ENCODE data around the gene S100A9.

The S100A9 gene

DNA sequence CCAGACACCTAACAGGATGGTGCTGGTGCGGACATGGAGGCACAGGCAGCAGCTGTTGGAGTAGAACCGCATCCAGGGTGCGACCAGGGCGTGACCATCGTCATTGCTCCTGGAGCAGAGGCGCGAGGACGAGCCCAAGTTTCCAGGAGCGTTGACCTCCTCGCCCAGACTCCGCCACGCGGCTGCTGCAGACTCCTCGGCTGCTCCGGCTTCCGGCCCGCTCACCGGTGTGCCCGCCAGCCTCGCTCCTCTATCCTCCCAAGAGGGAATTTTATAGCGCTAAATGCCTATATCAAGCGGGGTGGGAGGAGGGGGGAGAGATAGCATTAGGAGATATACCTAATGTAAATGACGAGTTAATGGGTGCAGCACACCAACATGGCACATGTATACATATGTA lies 23.1 kb downstream of the S100A9 start:
- TF ChIP-seq, protein P1, sequence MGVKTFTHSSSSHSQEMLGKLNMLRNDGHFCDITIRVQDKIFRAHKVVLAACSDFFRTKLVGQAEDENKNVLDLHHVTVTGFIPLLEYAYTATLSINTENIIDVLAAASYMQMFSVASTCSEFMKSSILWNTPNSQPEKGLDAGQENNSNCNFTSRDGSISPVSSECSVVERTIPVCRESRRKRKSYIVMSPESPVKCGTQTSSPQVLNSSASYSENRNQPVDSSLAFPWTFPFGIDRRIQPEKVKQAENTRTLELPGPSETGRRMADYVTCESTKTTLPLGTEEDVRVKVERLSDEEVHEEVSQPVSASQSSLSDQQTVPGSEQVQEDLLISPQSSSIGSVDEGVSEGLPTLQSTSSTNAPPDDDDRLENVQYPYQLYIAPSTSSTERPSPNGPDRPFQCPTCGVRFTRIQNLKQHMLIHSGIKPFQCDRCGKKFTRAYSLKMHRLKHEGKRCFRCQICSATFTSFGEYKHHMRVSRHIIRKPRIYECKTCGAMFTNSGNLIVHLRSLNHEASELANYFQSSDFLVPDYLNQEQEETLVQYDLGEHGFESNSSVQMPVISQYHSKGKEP (tag by site-specific recombination; IDR thresholded peaks at IDR 0.05) = no peak
- no peak for TF ChIP-seq FEZF1 (tag by site-specific recombination; IDR thresholded peaks at IDR 0.05)
- no peak for TF ChIP-seq HOXD13 (CRISPR knock-in tag; IDR thresholded peaks at IDR 0.05; ENCODE audit: borderline replicate concordance)
- ChIA-PET POLR2A (no interaction called here), CTCF (interaction anchor here (1.0 kb wide), 1 partner anchor 20 kb away, joined by 4 read pairs; no protein-coding TSS in a partner anchor)

GRCh38 chr1:153384958-153385580 lies 27.4 kb downstream of the S100A9 start:
- Histone ChIP-seq H3K36me3 (ENCODE audit: control insufficient read depth in 2 of 2, insufficient read depth in 1 of 2, low read length in 2 of 2) (no peaks in the 10 kb centered on the region), H3K27ac (ENCODE audit: extremely low read depth, low read depth, low read length) (no peak overlapping the region), H3K4me3 (ENCODE audit: low read depth, low read length) (no peak overlapping the region), H3K4me1 (ENCODE audit: control insufficient read depth, insufficient read depth, low read length) (no peaks in the 10 kb centered on the region), H3K9me3 (ENCODE audit: control insufficient read depth, insufficient read depth, low read depth, low read length) (peaks cover 3% of the 10 kb centered on the region; the same call in 1 of the 2 replicates)
- ChIA-PET POLR2A (no interaction called here), CTCF (interaction anchor here (0.6 kb wide), 1 partner anchor 33 kb away, joined by 3 read pairs; no protein-coding TSS in a partner anchor)
- TF ChIP-seq ZNF571 (tag by site-specific recombination; IDR thresholded peaks at IDR 0.05) (no peak), SALL2 (tag by site-specific recombination; IDR thresholded peaks at IDR 0.05; ENCODE audit: borderline replicate concordance) (no peak), ZNF148 (tag by site-specific recombination; IDR thresholded peaks at IDR 0.05; ENCODE audit: borderline replicate concordance) (no peak), ZNF791 (tag by site-specific recombination; IDR thresholded peaks at IDR 0.05) (no peak), ZNF629 (tag by site-specific recombination; IDR thresholded peaks at IDR 0.05) (no peak), ZNF266 (tag by site-specific recombination; IDR thresholded peaks at IDR 0.05; ENCODE audit: low read depth) (no peak), ZNF549 (tag by site-specific recombination; IDR thresholded peaks at IDR 0.05) (no peak), TSHZ1 (tag by site-specific recombination; IDR thresholded peaks at IDR 0.05; ENCODE audit: borderline replicate concordance) (no peak), ZBTB20 (tag by site-specific recombination; IDR thresholded peaks at IDR 0.05) (no peak), ZNF133 (tag by site-specific recombination; IDR thresholded peaks at IDR 0.05) (no peak), ZNF302 (tag by site-specific recombination; IDR thresholded peaks at IDR 0.05; ENCODE audit: low read depth) (no peak), ZNF514 (tag by site-specific recombination; IDR thresholded peaks at IDR 0.05) (no peak), ZNF626 (tag by site-specific recombination; IDR thresholded peaks at IDR 0.05) (no peak), HOXC10 (CRISPR knock-in tag; IDR thresholded peaks at IDR 0.05) (no peak), ZBTB8A (tag by site-specific recombination; IDR thresholded peaks at IDR 0.05) (no peak)

More for the DNA sequence above, 23.1 kb downstream of the S100A9 start:
- no peaks in the 10 kb centered on the region for H3K4me1 ChIP-seq (ENCODE audit: control insufficient read depth, insufficient read depth, low read length)
- no peak overlapping the region for H3K27ac ChIP-seq (ENCODE audit: extremely low read depth, low read depth, low read length)
- no peaks in the 10 kb centered on the region for H3K36me3 ChIP-seq (ENCODE audit: control insufficient read depth in 2 of 2, insufficient read depth in 1 of 2, low read length in 2 of 2)
- no peak overlapping the region for H3K4me3 ChIP-seq (ENCODE audit: low read depth, low read length)
- H3K9me3 ChIP-seq (ENCODE audit: control insufficient read depth, insufficient read depth, low read depth, low read length) = peaks cover 3% of the 10 kb centered on the region; the same call in 1 of the 2 replicates
